Fibroblast of skin of right biceps (primary cell): ENCODE data around the gene PRKN.

Experiments used
- DNase-seq: peaks from one replicate; pipeline ENCODE4 v3.0.0-alpha.2; 2013

PRKN gene

DNA sequence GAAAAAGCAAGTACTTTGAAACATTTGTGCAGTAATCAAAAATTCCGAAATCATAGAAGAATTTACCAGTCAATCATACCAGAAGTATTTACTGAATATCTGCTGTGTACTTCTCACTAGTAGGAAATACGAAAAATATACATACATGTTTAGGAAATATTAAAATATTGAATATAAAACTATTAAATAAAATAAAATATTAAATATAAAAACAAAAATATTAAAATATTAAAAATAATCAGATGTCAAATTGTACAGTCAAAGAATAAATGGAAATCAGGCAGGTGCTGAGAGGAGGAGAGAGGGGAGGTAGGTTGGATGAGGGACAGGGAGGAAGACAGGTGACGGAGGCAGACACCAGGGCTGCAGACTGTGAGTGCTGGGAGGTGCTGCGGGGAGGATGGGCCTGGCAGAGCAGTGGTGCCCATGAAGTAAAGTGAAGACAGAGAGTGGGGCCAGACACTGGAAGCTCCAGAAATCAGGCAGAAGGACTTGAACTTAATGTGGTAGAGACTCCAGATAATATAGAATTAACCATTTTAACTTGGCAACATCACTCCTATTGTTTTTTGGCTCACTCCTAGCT lies 55.9 kb downstream of the PRKN start:
- no peak for DNase-seq

GRCh38 chr6:162670345-162670744 lies 57.2 kb downstream of the PRKN start:
- no peak for DNase-seq

GRCh38 chr6:162666246-162666645 lies 61.3 kb downstream of the PRKN start:
- no peak for DNase-seq

GRCh38 chr6:162653808-162654207 lies 73.8 kb downstream of the PRKN start:
- no peak for DNase-seq

DNA sequence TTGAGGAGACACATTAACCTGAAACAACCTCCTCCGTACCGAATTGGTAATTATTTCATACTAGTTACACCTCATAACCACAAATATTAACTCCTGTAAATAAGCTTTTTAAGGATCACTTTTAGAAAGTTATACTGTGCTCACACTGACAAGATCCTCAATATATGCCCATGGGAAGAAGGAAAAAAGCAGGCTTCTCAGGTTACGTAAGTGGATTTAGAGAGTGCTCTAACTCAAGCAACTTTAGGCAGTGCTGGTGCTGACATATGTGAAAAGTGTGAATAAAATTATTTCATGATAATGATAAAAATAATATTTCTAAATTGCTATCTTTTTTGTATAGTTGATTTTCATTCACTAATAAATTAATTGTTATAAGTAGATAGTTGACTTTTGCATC lies 76.1 kb downstream of the PRKN start:
- DNase-seq, result no peak

DNA sequence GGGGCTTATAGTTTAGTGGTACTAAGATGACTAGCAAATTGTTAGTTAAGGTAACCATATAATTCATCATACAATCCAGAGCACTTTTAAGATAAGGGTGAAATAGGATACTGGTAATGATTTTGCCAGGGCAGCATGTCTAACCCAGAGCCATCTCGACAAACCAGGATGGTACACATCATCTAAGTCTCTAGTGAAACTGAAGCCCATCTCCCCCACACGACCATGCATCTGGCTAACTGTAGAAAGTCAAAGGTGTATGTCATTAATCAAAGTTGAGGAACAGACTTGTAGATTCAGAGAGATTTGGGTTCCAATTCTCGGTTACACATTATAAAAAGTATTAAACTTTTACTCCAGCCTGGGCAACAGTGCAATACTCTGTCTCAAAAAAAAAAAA lies 78.3 kb downstream of the PRKN start:
- DNase-seq, result no peak

- no peak for DNase-seq
Observed at GRCh38 chr6:162644153-162644552, 83.4 kb downstream of the PRKN start.

GRCh38 chr6:162640756-162641155 lies 86.8 kb downstream of the PRKN start:
- DNase-seq, result no peak

DNA sequence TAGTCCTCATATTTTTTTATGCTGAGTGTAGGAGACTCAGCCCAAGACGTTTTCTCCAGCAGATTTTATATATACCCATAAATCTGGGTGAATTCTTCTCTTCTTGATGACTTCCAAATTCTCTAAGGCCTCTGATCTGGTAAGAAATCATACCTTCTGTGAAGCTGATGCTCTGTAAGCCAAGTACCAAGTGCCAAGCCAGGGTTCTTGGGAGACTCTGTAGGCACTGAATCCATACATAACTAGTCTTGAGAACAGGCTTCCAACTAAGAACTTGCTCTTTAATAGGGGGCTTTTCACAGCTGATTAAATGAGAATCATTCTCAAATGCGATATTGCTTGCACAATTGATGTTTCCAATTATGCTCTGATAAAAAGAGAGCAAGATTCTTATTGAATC lies 87.6 kb downstream of the PRKN start:
- DNase-seq, result no peak

- no peak for DNase-seq
Observed at GRCh38 chr6:162638931-162639574, 88.5 kb downstream of the PRKN start.

- no peak for DNase-seq
Observed at GRCh38 chr6:162637317-162637716, 90.2 kb downstream of the PRKN start.

DNA sequence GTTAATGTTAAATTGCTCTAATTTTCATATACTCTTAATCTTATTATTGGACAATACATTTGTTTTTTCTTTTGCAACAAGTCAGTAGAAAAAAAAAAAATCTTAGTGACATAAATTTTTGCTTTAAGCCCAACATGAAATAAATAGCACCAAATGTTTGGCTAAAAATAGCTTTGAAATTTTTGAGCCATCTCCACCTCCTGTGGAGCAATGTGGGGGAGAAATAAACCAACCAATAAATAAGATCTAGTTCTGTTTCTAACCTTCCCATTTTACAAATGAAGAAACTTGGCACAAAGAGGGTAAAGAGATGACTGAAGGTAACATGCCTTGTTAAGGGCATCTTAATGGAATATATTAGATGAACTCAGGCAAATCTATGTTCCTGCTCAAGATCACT lies 91.4 kb downstream of the PRKN start:
- DNase-seq, result no peak

DNA sequence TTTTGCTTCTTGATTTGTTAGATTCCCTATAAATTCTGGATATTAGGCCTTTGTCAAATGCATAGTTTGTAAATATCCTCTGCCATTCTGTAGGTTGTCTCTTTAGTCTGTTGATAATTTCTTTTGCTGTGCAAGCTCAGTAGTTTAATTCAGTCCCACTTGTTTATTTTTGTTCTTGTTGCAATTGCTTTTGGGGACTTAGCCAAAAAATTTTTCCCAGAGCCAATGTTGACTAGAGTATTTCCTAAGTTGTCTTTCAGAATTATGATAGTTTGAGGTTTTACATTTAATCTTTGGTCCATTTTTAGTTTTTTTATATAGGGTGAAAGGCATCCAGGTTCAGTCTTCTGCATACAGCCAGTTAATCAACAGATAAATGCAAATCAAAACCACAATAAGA lies 96.0 kb downstream of the PRKN start:
- DNase-seq, result no peak

- DNase-seq, result no peak
Observed at GRCh38 chr6:162630069-162630468, 97.5 kb downstream of the PRKN start.

DNA sequence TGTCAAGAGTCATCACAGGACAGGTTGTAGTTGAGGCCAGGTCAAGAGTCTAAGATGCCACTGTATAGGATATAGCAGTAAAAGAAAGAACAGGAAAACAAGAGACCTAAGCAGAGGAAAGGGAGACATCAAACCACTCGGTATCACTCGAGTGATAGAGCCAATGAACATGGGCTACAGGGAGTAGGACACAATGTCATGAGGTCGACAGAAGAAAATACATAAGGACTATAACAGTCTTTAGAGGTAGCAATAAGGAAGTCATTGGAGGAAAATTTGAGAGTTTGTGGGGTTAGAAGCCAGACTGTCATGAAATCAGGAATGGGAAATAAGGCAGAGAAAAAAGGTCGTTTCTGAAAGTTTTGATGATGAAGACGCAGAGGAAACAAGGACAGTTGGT lies 99.7 kb downstream of the PRKN start:
- no peak for DNase-seq

- DNase-seq, result no peak
Observed at GRCh38 chr6:162627362-162627761, 100.2 kb downstream of the PRKN start.

DNA sequence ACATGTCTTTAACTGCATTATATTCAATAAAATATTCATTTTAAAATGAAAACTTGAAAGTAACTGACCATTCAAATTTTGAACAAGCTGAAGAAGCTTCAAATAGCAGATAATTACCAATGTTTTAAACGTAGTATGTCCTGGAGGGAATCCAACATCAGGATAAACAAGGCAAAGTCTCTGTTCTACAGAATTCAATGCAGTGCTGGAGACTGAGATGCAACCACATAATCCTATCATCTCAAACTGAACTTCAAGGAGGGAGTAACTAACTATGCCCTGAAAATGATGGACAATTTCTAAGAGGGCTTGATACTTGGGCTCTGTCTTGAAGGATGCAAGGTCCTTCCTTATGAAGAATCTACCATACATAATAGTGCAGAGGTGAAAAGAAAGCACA lies 100.7 kb downstream of the PRKN start:
- DNase-seq, result no peak

DNA sequence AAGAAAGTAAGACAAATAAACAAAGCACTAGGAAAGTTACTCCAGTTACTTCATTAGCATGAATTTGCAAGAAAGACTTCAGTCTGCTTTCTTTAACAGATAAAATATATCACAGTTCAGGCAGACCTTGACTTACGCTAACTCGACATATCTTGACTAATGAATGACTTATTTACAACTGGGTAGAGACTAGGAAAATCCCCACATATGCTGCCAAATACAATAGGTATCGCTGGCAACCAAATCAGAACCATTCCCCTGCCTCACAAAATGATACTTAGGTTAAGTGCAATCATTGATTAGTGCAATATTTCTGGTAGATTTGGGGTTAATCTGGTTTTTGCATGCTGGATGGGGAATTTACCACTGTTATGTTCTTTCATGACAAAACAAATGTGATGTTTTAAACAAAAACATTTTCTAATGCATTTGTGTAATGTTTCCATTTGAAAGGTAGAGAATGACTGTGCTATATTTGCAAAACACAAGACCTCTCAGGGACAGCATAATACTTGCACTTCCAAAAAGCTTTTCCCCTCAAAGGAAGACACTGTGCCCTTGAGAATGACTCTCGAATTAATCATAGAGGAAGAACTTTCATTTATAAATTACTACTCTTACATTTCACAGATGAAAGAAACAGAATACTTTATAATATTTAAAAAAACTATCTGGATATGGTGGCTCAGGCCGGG lies 101.6 kb downstream of the PRKN start:
- no peak for DNase-seq

GRCh38 chr6:162622572-162622971 lies 105.0 kb downstream of the PRKN start:
- DNase-seq, result no peak

DNA sequence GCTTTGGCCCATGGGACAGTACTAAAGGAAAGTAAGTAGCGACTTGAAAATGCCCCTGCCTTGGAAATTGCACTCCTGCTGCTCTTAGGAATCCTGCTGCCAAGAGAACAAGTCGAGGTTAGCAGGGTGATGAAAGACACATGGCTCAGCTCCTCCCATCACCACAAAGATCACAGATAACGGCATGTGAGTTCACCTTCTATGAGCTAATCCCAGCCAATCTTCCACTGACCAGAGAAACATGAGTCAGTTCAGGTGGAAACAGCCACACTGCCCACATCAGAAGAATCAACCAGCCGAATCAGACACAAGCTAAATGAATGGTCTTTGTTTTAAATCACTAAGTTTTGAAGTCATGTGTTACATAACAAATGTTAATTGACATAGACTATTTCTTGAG lies 106.3 kb downstream of the PRKN start:
- DNase-seq, result peak; percentile 39

DNA sequence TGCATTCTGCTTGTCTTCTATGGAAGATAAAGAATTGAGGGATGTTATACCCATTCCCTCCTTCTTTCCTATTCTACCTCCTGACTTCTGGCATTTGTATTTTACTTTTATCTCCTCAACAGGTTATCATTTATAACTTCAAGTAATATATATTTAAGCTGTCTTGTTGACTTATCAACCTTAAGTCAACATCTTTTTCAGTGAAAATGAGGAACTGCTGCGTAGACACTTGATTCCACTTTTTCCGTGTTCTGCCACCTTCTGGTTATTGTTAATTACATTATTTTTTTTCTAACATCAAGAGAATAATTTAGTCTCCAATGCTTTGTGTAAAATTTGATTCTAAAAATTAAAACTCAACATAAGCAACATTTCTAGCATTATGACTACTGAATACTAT lies 107.5 kb downstream of the PRKN start:
- no peak for DNase-seq

DNA sequence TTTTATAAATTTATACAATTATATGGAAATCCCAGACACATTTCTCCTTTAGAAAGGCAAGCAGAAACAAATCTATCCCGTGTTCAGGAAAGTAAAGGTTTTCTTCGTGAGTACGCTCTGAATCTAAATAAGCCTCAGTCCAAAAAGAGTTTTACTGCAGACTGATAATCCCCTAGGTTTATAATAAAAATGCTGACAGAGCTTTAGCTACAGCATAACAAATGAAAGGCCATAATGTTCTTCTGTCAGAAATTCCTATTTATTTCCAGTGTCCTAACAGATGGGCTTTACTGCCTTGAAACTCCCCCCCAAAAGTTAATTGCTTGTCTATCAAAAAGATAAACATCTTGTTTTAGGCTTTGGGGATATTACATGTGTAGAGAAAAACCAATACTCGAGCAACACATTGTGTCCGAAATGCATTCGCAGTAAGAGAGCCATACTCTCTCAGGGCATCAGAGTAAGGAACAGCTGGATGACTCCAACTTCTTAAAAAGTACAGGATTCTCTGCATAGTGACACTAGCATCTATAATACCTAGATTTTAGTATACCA lies 109.0 kb downstream of the PRKN start:
- DNase-seq, result no peak

- DNase-seq, result no peak
Observed at GRCh38 chr6:162615016-162615705, 112.4 kb downstream of the PRKN start.

GRCh38 chr6:162613310-162613709 lies 114.3 kb downstream of the PRKN start:
- no peak for DNase-seq
